ENCODE results near the gene ZNF524. TPM values are rescaled to one million over a fixed set of nuclear protein-coding genes. Genes with fewer than 3 reads are reported as not detected.

The ZNF524 gene
- total and polyA plus RNA-seq, 12 donors = 0.93 to 83.7 (median 28.3) TPM

- H3K36me3 ChIP-seq (replicated peaks in 1 of 2) = peaks cover 0 to 11% of the 10 kb centered on the region in 2 donors
- TF ChIP-seq CTCF (IDR thresholded peaks at IDR 0.05) = no peak
- no peak for TF ChIP-seq POLR2A (IDR thresholded peaks at IDR 0.05)
- peaks cover 7 to 9% of the 10 kb centered on the region in 2 donors for H3K4me1 ChIP-seq (replicated peaks in 1 of 2)
- no peaks in the 10 kb centered on the region for H3K9me3 ChIP-seq (replicated peaks in 1 of 3)
- H3K4me3 ChIP-seq = no peak overlapping the region
- H3K27ac ChIP-seq = peak overlapping the region in 1 of 5 donors; percentile 98
- 86 to 90% (median 87%) methylated on average over 9 of the region's 9 CpGs for WGBS, 4 donors
- no peak for DNase-seq
- intact Hi-C loops (cut with DNase I) = no loop called here
- H3K27me3 ChIP-seq = no peaks in the 10 kb centered on the region
Measured at GRCh38 chr19:55598034-55598433, 2.1 kb upstream of the ZNF524 start.

GRCh38 chr19:55598719-55599467 lies 1.2 kb upstream of the ZNF524 start:
- 7 to 16% (median 10%) methylated on average over 9 to 26 of the region's 26 CpGs for WGBS, 4 donors
- peak; percentile 94 to 97 (median 96) for DNase-seq
- Histone ChIP-seq H3K4me3 (peak overlapping the region in 3 of 4 donors; percentile 66 to 99 (median 95)), H3K36me3 (replicated peaks in 1 of 2) (peaks cover 0 to 11% of the 10 kb centered on the region in 2 donors), H3K27ac (peak overlapping the region; percentile 93 to 98 (median 95)), H3K4me1 (replicated peaks in 1 of 2) (peaks cover 7 to 9% of the 10 kb centered on the region in 2 donors), H3K27me3 (no peaks in the 10 kb centered on the region), H3K9me3 (replicated peaks in 1 of 3) (no peaks in the 10 kb centered on the region)
- intact Hi-C loops (cut with DNase I) = no loop called here
- peak; percentile 37 to 72 for TF ChIP-seq POLR2A (IDR thresholded peaks at IDR 0.05)
- no peak for TF ChIP-seq CTCF (IDR thresholded peaks at IDR 0.05)

GRCh38 chr19:55599468-55599841 lies 633 bp upstream of the ZNF524 start, which contains the start of gene FIZ1:
Gene FIZ1, minus strand, starts transcription at chr19:55599517. Its CDS starts 1,652 bp downstream, at chr19:55597865.
- DNase-seq = peak; percentile 98 to 100 (median 99)
- Histone ChIP-seq H3K4me3 (peak within 1 kb of the TSS; percentile 66 to 99 (median 80)), H3K36me3 (replicated peaks in 1 of 2) (peaks cover 0 to 11% of the 10 kb centered on the region in 2 donors), H3K27ac (peak within 1 kb of the TSS; percentile 93 to 98 (median 95)), H3K4me1 (replicated peaks in 1 of 2) (peaks cover 7 to 15% of the 10 kb centered on the region in 2 donors), H3K9me3 (replicated peaks in 1 of 3) (no peaks in the 10 kb centered on the region), H3K27me3 (no peaks in the 10 kb centered on the region)
- WGBS, 4 donors = 0% methylated on average over 22 to 23 of the region's 23 CpGs
- TF ChIP-seq CTCF (IDR thresholded peaks at IDR 0.05) (no peak), POLR2A (IDR thresholded peaks at IDR 0.05) (no peak)
- intact Hi-C loops (cut with DNase I) = no loop called here

GRCh38 chr19:55600662-55601028 lies 557 bp downstream of the ZNF524 start:
- intact Hi-C loops (cut with DNase I) = no loop called here

More at GRCh38 chr19:55600662-55601028, 557 bp downstream of the ZNF524 start:
- no peaks in the 10 kb centered on the region for H3K9me3 ChIP-seq (replicated peaks in 1 of 3)
- WGBS, 4 donors = 4 to 6% (median 5%) methylated on average over 7 to 15 of the region's 15 CpGs
- peak overlapping the region; percentile 72 to 98 (median 95) for H3K27ac ChIP-seq
- peak overlapping the region in 3 of 4 donors; percentile 66 to 95 (median 81) for H3K4me3 ChIP-seq
- no peaks in the 10 kb centered on the region for H3K27me3 ChIP-seq
- peaks cover 0 to 9% of the 10 kb centered on the region in 2 donors for H3K36me3 ChIP-seq (replicated peaks in 1 of 2)
- TF ChIP-seq CTCF (IDR thresholded peaks at IDR 0.05) = no peak
- TF ChIP-seq POLR2A (IDR thresholded peaks at IDR 0.05) = no peak
- peaks cover 7 to 18% of the 10 kb centered on the region in 2 donors for H3K4me1 ChIP-seq (replicated peaks in 1 of 2)
- DNase-seq = no peak
